Heart left ventricle (tissue), 11 donors: ENCODE results near the gene LONRF3. TPM values are rescaled to one million over a fixed set of nuclear protein-coding genes. Genes with fewer than 3 reads are reported as not detected.

ENCODE experiments used
- polyA plus RNA-seq, 2 donors: library from polyadenylated mRNA; stranded (reverse); fragments of 200-250 nt; gene quantifications; one replicate each; pipeline ENCODE4 v1.2.3, GENCODE V29; 2013
- total RNA-seq, 9 donors: library from RNA; depleted of rRNA in 2 of 9; stranded (reverse); fragments of >200 nt in 2 of 9; fragmentation: NEBNext Ultra II Directional in 3 of 9; extraction: Animal tissue kit (Norgen Biotek cat#: 25700) in 3 of 9; gene quantifications; one replicate each; pipeline versions ENCODE4 v1.1.0 to v1.2.4, GENCODE V29; 2016 to 2023
- donor health status: ischemic (EF 13 %, LVEDD 7.1; RV severe dilation, severe dysfunction).
- donor health status: healthy with polysubstance abuse.
- donor health status: DM: no; HTN: yes; CAD: no.
- donor health status: DM: no; HTN: no; CAD: no.
- donor health status: ischemic (EF 25% LVEDD 5.7; RV mildly dilated, moderate dysfunction).
- donor health status: healthy.
- donor health status: DM: yes; HTN: yes; CAD: no.
- donor health status: PGD.
- donor health status: nonischemic (EF 23%, LVEDD 6.1; RV moderate dilation, normal function).

The LONRF3 gene
- total and polyA plus RNA-seq, 11 donors = 0.50 to 8.3 (median 1.9) TPM

Other genes with a start within 250 kb of the LONRF3 start
- gene IL13RA1, start 247.0 kb upstream of the LONRF3 start, total RNA-seq = 10 to 100 TPM; 10.6 to 44.7 (median 18.9) TPM
- 10 to 100 TPM in 1 of 2 donors, 1 to 10 TPM in 1; 5.8 to 16.8 TPM for gene IL13RA1, start 247.0 kb upstream of the LONRF3 start, polyA plus RNA-seq
- gene ZCCHC12, start 150.8 kb upstream of the LONRF3 start, total RNA-seq = under 1 TPM in 2 of 9 donors, not detected in 7; 0.23 to 0.61 TPM
- under 1 TPM in 1 of 2 donors, not detected in 1; 0.06 TPM for gene ZCCHC12, start 150.8 kb upstream of the LONRF3 start, polyA plus RNA-seq
- gene CT47C1, start 98.4 kb downstream of the LONRF3 start, total RNA-seq = not detected
- not detected for gene CT47C1, start 98.4 kb downstream of the LONRF3 start, polyA plus RNA-seq
- under 1 TPM in 4 of 9 donors, not detected in 5; 0.02 to 0.14 (median 0.08) TPM for gene KIAA1210, start 153.2 kb downstream of the LONRF3 start, total RNA-seq
- under 1 TPM in 1 of 2 donors, not detected in 1; 0.04 TPM for gene KIAA1210, start 153.2 kb downstream of the LONRF3 start, polyA plus RNA-seq